HG03378 (cell line): Measurements from ENCODE around the gene ERC1.
"Not testable (repeated sequence)": the region's sequence is repeated elsewhere in the genome, so short reads cannot be mapped to it uniquely, and the experiment has no call there.

Experiments
- ATAC-seq: cut with Tn5 transposase; IDR thresholded peaks from one replicate; pipeline ENCODE4 v1.9.1; 2021; ENCODE audit warnings: mild to moderate bottlenecking, moderate library complexity; ENCODE audit not compliant: unreplicated experiment

The ERC1 gene

GRCh38 chr12:1343422-1343821, 352.4 kb downstream of the ERC1 start:
- ATAC-seq, result no peak

- no peak for ATAC-seq
Observed at GRCh38 chr12:1344245-1344644, 353.2 kb downstream of the ERC1 start.

GRCh38 chr12:1346126-1346525, 355.1 kb downstream of the ERC1 start:
- no peak for ATAC-seq

GRCh38 chr12:1347294-1347693, 356.3 kb downstream of the ERC1 start:
- no peak for ATAC-seq

GRCh38 chr12:1348606-1349005, 357.6 kb downstream of the ERC1 start:
- no peak for ATAC-seq

- no peak for ATAC-seq
Observed at GRCh38 chr12:1350055-1350933, 359.3 kb downstream of the ERC1 start.

GRCh38 chr12:1350934-1351240, 359.9 kb downstream of the ERC1 start:
- ATAC-seq, result no peak

GRCh38 chr12:1351926-1352325, 360.9 kb downstream of the ERC1 start:
- no peak for ATAC-seq

GRCh38 chr12:1353451-1353850, 362.4 kb downstream of the ERC1 start:
- ATAC-seq, result no peak

- no peak for ATAC-seq
Observed at GRCh38 chr12:1355396-1355795, 364.4 kb downstream of the ERC1 start.

GRCh38 chr12:1355871-1356270, 364.8 kb downstream of the ERC1 start:
- not testable (repeated sequence) for ATAC-seq

- ATAC-seq, result no peak
Observed at GRCh38 chr12:1356285-1356684, 365.3 kb downstream of the ERC1 start.

- no peak for ATAC-seq
Observed at GRCh38 chr12:1357171-1357570, 366.1 kb downstream of the ERC1 start.

- no peak for ATAC-seq
Observed at GRCh38 chr12:1357711-1358110, 366.7 kb downstream of the ERC1 start.

GRCh38 chr12:1360441-1361210, 369.6 kb downstream of the ERC1 start:
- no peak for ATAC-seq

- ATAC-seq, result no peak
Observed at GRCh38 chr12:1362143-1362662, 371.2 kb downstream of the ERC1 start.

- no peak for ATAC-seq
Observed at GRCh38 chr12:1365703-1366102, 374.7 kb downstream of the ERC1 start.

- ATAC-seq, result no peak
Observed at GRCh38 chr12:1367331-1368291, 376.6 kb downstream of the ERC1 start.

GRCh38 chr12:1369460-1369859, 378.4 kb downstream of the ERC1 start:
- ATAC-seq, result no peak

- no peak for ATAC-seq
Observed at GRCh38 chr12:1369938-1370500, 379.0 kb downstream of the ERC1 start.
